ENCODE data around the gene SHISA6.

SHISA6 gene

DNA sequence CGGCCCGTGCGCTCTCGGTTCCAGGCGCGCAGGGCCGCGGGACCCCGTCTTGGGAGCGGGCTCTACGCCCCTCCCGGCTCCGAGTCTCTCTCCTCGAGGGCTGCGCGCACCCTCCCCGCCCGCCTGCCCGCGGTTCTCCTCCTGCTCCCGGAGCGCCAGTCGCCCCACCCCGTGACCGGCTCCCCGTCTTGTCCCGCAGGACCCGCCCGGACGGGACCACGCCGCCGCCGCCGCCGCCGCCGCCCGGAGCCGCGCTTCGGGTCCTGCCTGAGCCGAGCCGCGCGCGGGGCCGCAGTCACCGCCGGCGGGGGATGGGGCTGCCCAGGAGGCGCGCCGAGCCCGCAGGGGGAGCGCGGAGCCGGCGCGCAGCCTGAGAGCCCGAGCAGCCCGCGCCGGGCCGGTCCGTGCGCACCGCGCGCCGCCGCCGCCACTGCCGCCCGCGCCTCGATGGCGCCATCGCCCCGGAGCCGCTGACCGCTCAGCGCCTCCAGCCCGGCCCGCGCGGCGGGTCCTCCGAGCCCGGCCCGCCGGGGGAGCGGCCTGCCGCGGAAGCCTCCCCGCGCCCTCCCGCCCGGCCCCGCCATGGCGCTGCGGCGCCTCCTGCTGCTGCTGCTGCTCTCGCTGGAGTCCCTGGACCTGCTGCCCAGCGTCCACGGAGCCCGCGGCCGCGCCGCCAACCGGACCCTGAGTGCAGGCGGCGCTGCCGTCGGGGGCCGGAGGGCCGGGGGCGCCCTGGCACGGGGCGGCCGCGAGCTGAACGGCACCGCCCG, at the start of gene SHISA6:
SHISA6 (plus strand) TSS at position 373 of the 770 bp plus-strand sequence.
- H3K4me3 ChIP-seq (ENCODE audit: low read length): no peak within 1 kb of the TSS

DNA sequence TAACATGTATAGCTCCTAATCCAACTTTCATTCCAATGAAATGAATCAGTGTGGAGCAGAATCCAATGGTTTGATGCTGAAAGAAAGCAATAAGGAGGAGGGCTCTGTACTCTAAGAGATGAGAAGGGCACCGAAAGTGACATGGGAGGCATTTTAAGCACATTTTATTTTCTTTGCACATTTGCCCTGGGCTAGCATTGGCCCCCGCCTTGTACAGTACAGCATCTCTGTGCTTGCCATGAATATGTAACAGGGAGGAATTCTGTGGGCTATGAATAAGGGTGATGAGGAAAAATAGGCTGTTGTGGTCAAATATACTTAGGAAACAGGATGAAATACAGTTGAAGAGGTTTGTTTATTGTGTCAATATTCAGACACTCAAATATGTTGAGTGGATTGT, 45.2 kb upstream of the SHISA6 start:
- TF ChIP-seq, protein P1, sequence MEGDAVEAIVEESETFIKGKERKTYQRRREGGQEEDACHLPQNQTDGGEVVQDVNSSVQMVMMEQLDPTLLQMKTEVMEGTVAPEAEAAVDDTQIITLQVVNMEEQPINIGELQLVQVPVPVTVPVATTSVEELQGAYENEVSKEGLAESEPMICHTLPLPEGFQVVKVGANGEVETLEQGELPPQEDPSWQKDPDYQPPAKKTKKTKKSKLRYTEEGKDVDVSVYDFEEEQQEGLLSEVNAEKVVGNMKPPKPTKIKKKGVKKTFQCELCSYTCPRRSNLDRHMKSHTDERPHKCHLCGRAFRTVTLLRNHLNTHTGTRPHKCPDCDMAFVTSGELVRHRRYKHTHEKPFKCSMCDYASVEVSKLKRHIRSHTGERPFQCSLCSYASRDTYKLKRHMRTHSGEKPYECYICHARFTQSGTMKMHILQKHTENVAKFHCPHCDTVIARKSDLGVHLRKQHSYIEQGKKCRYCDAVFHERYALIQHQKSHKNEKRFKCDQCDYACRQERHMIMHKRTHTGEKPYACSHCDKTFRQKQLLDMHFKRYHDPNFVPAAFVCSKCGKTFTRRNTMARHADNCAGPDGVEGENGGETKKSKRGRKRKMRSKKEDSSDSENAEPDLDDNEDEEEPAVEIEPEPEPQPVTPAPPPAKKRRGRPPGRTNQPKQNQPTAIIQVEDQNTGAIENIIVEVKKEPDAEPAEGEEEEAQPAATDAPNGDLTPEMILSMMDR (conservative IDR thresholded peaks at IDR 0.05; ENCODE audit: low read depth, low read length): no peak
- no peak for DNase-seq (ENCODE audit: low read depth)
- H3K4me3 ChIP-seq (ENCODE audit: low read length): no peak overlapping the region

More for the DNA sequence above, at the start of gene SHISA6:
- no peak for DNase-seq (ENCODE audit: low read depth)
- TF ChIP-seq, protein P1 (conservative IDR thresholded peaks at IDR 0.05; ENCODE audit: low read depth, low read length): no peak

DNA sequence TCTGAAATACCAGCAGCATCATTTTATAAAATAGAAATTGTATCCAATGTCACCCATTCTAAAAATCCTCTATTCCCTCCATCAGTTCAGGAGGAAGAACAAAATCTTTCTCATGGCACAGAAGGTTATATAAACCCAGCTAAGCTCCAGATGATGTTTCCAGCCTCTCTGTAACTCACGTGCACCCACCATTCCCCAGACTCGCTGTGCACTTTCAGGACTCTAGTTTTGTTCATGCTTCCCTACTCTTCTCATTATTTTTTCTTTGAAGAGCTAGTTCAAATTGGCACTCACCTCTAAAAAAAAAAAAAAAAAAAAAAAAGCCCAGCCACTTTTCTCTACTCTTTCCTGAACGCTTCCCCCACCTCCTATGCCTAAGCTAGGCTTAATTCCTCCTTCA, 36.0 kb upstream of the SHISA6 start:
- TF ChIP-seq, protein P1 (conservative IDR thresholded peaks at IDR 0.05; ENCODE audit: low read depth, low read length): no peak
- H3K4me3 ChIP-seq (ENCODE audit: low read length): no peak overlapping the region
- DNase-seq (ENCODE audit: low read depth): no peak

DNA sequence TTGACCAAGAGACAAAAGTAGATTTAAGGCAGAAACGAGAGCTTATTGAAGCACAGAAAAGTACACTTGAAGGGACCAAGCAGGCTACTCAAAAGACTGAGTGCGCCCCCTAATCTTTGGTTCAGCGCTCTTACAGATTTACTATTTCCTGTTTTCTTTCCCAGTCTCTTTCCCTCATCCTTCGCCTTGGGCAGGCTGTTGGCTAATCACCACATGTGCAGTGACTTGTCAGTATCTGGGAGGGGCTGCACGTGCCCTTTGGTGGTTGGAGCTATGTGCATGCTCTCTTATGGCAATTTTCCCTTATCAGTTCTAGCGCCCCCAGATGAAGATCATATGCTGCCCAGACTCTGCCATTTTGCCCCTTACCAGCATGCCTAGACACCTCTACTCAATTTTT, 35.4 kb upstream of the SHISA6 start:
- TF ChIP-seq, protein P1 (conservative IDR thresholded peaks at IDR 0.05; ENCODE audit: low read depth, low read length): no peak
- no peak for DNase-seq (ENCODE audit: low read depth)
- H3K4me3 ChIP-seq (ENCODE audit: low read length): no peak overlapping the region

GRCh38 chr17:11209906-11210305, 31.1 kb upstream of the SHISA6 start:
- TF ChIP-seq, protein P1 (conservative IDR thresholded peaks at IDR 0.05; ENCODE audit: low read depth, low read length): no peak
- no peak overlapping the region for H3K4me3 ChIP-seq (ENCODE audit: low read length)
- no peak for DNase-seq (ENCODE audit: low read depth)

DNA sequence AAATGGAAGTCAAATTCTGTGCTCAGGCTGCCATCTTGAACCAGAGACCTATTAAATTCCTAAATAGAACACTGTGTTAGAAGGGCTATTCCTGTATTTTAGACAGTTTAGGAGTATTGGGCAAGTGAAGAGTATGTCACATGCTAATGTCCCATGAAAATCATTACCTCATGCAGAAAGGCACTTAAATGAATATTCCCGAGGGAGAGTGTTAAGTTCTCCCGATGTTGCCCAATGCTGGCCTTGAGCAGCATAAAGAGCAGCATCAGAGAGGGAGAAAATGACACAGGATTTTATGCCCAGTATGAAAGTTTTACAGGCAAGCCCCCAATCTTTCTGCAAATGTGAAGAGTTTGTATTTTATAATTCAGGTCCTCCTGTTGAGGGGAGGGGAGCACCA, 28.2 kb upstream of the SHISA6 start:
- TF ChIP-seq, protein P1 (conservative IDR thresholded peaks at IDR 0.05; ENCODE audit: low read depth, low read length): no peak
- H3K4me3 ChIP-seq (ENCODE audit: low read length): no peak overlapping the region
- no peak for DNase-seq (ENCODE audit: low read depth)

GRCh38 chr17:11216976-11217375, 24.0 kb upstream of the SHISA6 start:
- H3K4me3 ChIP-seq (ENCODE audit: low read length): no peak overlapping the region
- TF ChIP-seq, protein P1 (conservative IDR thresholded peaks at IDR 0.05; ENCODE audit: low read depth, low read length): no peak
- no peak for DNase-seq (ENCODE audit: low read depth)
